ENCODE measurements around the gene PPFIA1.

Gene PPFIA1

GRCh38 chr11:70420008-70420464, 149.5 kb downstream of the PPFIA1 start:
- no peak overlapping the region for H3K4me3 ChIP-seq (ENCODE audit: low read depth, low read length)
- TF ChIP-seq CTCF (IDR thresholded peaks at IDR 0.05; ENCODE audit: low read depth, low read length): no peak

- no peak for TF ChIP-seq CTCF (IDR thresholded peaks at IDR 0.05; ENCODE audit: low read depth, low read length)
- H3K4me3 ChIP-seq (ENCODE audit: low read depth, low read length): no peak overlapping the region
These were observed 150.0 kb downstream of the PPFIA1 start for GRCh38 chr11:70420496-70420895.

- H3K4me3 ChIP-seq (ENCODE audit: low read depth, low read length): no peak overlapping the region
- no peak for TF ChIP-seq CTCF (IDR thresholded peaks at IDR 0.05; ENCODE audit: low read depth, low read length)
These were observed 150.6 kb downstream of the PPFIA1 start for GRCh38 chr11:70421123-70421522.

- no peak overlapping the region for H3K4me3 ChIP-seq (ENCODE audit: low read depth, low read length)
- no peak for TF ChIP-seq CTCF (IDR thresholded peaks at IDR 0.05; ENCODE audit: low read depth, low read length)
These were observed 152.4 kb downstream of the PPFIA1 start for GRCh38 chr11:70422692-70423522.

- no peak overlapping the region for H3K4me3 ChIP-seq (ENCODE audit: low read depth, low read length)
- no peak for TF ChIP-seq CTCF (IDR thresholded peaks at IDR 0.05; ENCODE audit: low read depth, low read length)
These were observed 153.3 kb downstream of the PPFIA1 start for GRCh38 chr11:70423523-70424505.

- TF ChIP-seq CTCF (IDR thresholded peaks at IDR 0.05; ENCODE audit: low read depth, low read length): no peak
- no peak overlapping the region for H3K4me3 ChIP-seq (ENCODE audit: low read depth, low read length)
These were observed 154.4 kb downstream of the PPFIA1 start for GRCh38 chr11:70424765-70425344.

All from WI38 (cell line).